CD4-positive, alpha-beta T cell (primary cell): ENCODE measurements around the gene ACAP3. TPM values are rescaled to one million over a fixed set of nuclear protein-coding genes. Genes with fewer than 3 reads are reported as not detected.
A peak's percentile ranks its signal among the peaks of the same experiment; 100 is the strongest.

Experiments used
- ATAC-seq: fragments of 200-7000 bp; cut with Tn5 transposase; one replicate; pipeline ENCODE4 v1.10.0; 2022; ENCODE audit warnings: mild to moderate bottlenecking; ENCODE audit not compliant: poor library complexity
- CTCF ChIA-PET: fragments of 350-600 bp; sonication (Branson Sonifier 250); formaldehyde crosslinking; loops from one replicate; lab custom pipeline; 2021; ENCODE audit warnings: antibody characterized with exemption, inconsistent platforms; lab: Charles Lee
- POLR2A ChIA-PET: fragments of 350-600 bp; sonication (Branson Sonifier 250); formaldehyde crosslinking; loops from one replicate; lab custom pipeline; 2021; ENCODE audit warnings: antibody characterized with exemption, inconsistent platforms; lab: Charles Lee
- DNase-seq, 14 experiments: peaks; one replicate each; pipeline ENCODE4 v3.0.0-alpha.2; 2013 to 2020; ENCODE audit warnings: mixed read lengths in 2 of 14
- H3K27ac ChIP-seq, 2 donors: one replicate each; pipeline versions ENCODE4 v1.5.1 to v1.7.0; 2013; ENCODE audit warnings: low read length in 2 of 2, low read depth in 1 of 2, mild to moderate bottlenecking in 1 of 2
- H3K27me3 ChIP-seq, 2 experiments: 1 replicate in 1 of 2; 2 replicates in 1 of 2; pipeline versions ENCODE4 v1.6.1 to v1.7.0; 2013; ENCODE audit warnings: low read length in 2 of 2, control low read depth in 1 of 2, mild to moderate bottlenecking in 1 of 2, moderate library complexity in 1 of 2; ENCODE audit not compliant: insufficient read depth in 2 of 2, control insufficient read depth in 1 of 2
- H3K36me3 ChIP-seq: one replicate; pipeline ENCODE4 v1.6.1; 2013; ENCODE audit warnings: low read length, control low read depth; ENCODE audit not compliant: insufficient read depth
- H3K4me1 ChIP-seq: one replicate; pipeline ENCODE4 v1.6.1; 2013; ENCODE audit warnings: low read length, control low read depth; ENCODE audit not compliant: insufficient read depth
- H3K4me3 ChIP-seq: one replicate; pipeline ENCODE4 v1.5.1; 2013; ENCODE audit warnings: mild to moderate bottlenecking, low read length, moderate library complexity
- H3K9me3 ChIP-seq, 2 experiments: 1 replicate in 1 of 2; 2 replicates in 1 of 2; pipeline versions ENCODE4 v1.6.1 to v1.7.0; 2013; ENCODE audit warnings: low read length in 2 of 2, mild to moderate bottlenecking in 2 of 2, control low read depth in 1 of 2, moderate library complexity in 1 of 2; ENCODE audit not compliant: control insufficient read depth in 1 of 2, insufficient read depth in 1 of 2
- H3K27ac Mint-ChIP-seq: one replicate; pipeline ENCODE4 v1.8.0; 2020; ENCODE audit warnings: mixed read lengths
- H3K27me3 Mint-ChIP-seq: one replicate; pipeline ENCODE4 v1.8.0; 2021; ENCODE audit warnings: mixed read lengths
- H3K36me3 Mint-ChIP-seq: one replicate; pipeline ENCODE4 v1.8.0; 2021; ENCODE audit warnings: low read depth, mixed read lengths
- H3K4me1 Mint-ChIP-seq: one replicate; pipeline ENCODE4 v1.8.0; 2021; ENCODE audit warnings: low read depth, mixed read lengths
- H3K4me3 Mint-ChIP-seq: one replicate; pipeline ENCODE4 v1.8.0; 2020; ENCODE audit warnings: mild to moderate bottlenecking, mixed read lengths
- H3K9me3 Mint-ChIP-seq: one replicate; pipeline ENCODE4 v1.8.0; 2020; ENCODE audit warnings: mixed read lengths
- intact Hi-C, 2 experiments: fragments of 100-400 bp; cut with DNase I in 1 of 2; cut with micrococcal nuclease in 1 of 2; formaldehyde crosslinking; loops; one replicate each; pipeline versions ENCODE4 v1.15.1 to v1.9.0; 2023 to 2025; cut with DNase I, micrococcal nuclease
- total RNA-seq, 174 experiments: library from RNA in 2 of 174; stranded (reverse) in 2 of 174; gene quantifications; one replicate each; pipeline ENCODE4 v1.2.3 and lab custom pipeline; 2021 to 2026
- TF ChIP-seq, protein P1 (sequence below): fragments of 200-600 bp; IDR thresholded peaks from one replicate; pipeline ENCODE4 v1.8.0; 2022; ENCODE audit warnings: antibody characterized with exemption, mild to moderate bottlenecking

ACAP3 gene
- total RNA-seq, 2 experiments from 2014 or later: 45.3 to 46.4 TPM

DNA sequence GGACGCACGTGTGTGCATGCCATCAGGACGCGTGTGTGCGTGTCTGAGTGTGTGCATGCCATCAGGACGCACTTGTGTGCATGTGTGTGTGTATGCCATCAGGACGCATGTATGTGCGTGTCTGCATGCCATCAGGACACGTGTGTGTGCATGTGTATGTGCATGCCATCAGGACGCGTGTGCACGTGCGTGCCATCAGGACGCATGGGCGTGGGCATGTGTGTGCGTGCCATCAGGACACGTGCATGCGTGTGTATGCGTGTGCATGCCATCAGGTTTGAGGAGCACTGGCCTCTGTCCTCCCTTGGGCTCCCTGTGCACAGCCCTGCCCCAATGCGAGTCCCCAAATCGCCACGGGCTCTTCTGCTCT, 48.6 kb downstream of the ACAP3 start:
- no peak for DNase-seq
- no peak overlapping the region for H3K4me3 ChIP-seq
- H3K9me3 ChIP-seq: no peaks in the 10 kb centered on the region
- ChIA-PET CTCF (no interaction called here), POLR2A (no interaction called here)
- Mint-ChIP-seq H3K27ac (no peak overlapping the region), H3K9me3 (no peaks in the 10 kb centered on the region), H3K36me3 (peaks cover 57% of the 10 kb centered on the region), H3K4me3 (no peak overlapping the region), H3K4me1 (peaks cover 13% of the 10 kb centered on the region), H3K27me3 (no peaks in the 10 kb centered on the region)
- TF ChIP-seq, protein P1, sequence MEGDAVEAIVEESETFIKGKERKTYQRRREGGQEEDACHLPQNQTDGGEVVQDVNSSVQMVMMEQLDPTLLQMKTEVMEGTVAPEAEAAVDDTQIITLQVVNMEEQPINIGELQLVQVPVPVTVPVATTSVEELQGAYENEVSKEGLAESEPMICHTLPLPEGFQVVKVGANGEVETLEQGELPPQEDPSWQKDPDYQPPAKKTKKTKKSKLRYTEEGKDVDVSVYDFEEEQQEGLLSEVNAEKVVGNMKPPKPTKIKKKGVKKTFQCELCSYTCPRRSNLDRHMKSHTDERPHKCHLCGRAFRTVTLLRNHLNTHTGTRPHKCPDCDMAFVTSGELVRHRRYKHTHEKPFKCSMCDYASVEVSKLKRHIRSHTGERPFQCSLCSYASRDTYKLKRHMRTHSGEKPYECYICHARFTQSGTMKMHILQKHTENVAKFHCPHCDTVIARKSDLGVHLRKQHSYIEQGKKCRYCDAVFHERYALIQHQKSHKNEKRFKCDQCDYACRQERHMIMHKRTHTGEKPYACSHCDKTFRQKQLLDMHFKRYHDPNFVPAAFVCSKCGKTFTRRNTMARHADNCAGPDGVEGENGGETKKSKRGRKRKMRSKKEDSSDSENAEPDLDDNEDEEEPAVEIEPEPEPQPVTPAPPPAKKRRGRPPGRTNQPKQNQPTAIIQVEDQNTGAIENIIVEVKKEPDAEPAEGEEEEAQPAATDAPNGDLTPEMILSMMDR: no peak
- peaks cover 69% of the 10 kb centered on the region for H3K36me3 ChIP-seq
- no peaks in the 10 kb centered on the region for H3K27me3 ChIP-seq
- ATAC-seq: no peak
- no peak overlapping the region for H3K27ac ChIP-seq
- intact Hi-C loops: no loop called here
- peaks cover 18% of the 10 kb centered on the region for H3K4me1 ChIP-seq

DNA sequence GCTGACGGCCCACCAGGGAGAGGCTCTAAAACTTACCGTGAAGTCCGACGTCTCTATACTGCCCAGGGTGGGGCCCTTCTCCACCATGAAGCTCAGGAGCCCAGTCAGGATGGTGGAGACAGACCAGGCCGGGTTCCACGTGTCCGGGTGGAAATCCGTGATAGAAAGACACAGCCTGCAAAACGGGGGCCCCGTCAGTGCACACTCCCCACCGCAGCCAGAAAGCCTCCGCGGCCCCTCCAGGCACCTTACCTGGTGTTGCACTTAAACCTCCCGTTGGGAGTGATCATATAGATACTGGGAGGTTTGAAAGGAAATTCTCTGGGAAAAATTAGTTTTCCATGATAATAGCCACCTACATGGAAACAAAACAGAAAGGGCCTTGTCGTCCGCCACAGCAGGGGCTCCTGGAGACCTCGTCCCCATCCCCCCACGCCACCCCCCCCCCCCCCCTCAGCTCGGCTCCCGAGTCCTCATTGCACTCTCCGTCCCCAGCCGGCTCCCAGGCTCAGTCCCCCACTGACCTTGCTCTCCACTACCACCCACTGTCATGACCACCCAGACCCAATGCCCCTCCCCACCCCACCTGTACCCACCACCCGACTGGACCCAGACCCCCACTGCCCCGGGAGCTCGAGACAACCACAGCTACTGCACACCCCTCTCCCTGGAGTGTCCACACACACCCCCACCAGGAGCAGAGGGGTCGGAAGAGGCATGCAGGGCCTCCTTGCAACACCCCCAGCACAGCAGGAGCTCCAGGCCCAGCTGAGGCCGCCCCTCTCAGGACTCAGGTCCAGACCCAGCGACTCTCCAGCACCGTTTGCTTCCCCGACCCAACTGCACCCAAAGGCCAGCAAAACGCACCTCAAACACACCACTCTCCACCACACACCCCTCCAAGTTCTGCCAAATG, 50.5 kb downstream of the ACAP3 start:
- H3K36me3 Mint-ChIP-seq: peaks cover 56% of the 10 kb centered on the region
- Histone ChIP-seq H3K27me3 (no peaks in the 10 kb centered on the region), H3K36me3 (peaks cover 62% of the 10 kb centered on the region), H3K4me1 (peaks cover 18% of the 10 kb centered on the region), H3K27ac (no peak overlapping the region), H3K4me3 (no peak overlapping the region), H3K9me3 (no peaks in the 10 kb centered on the region)
- no peak overlapping the region for H3K4me3 Mint-ChIP-seq
- intact Hi-C loops: no loop called here
- TF ChIP-seq, protein P1: no peak
- DNase-seq (peak in 1 of 14 experiments; percentile 27), ATAC-seq (no peak)
- POLR2A ChIA-PET: no interaction called here
- peaks cover 13% of the 10 kb centered on the region for H3K4me1 Mint-ChIP-seq
- H3K27me3 Mint-ChIP-seq: no peaks in the 10 kb centered on the region
- H3K27ac Mint-ChIP-seq: no peak overlapping the region
- CTCF ChIA-PET: no interaction called here
- no peaks in the 10 kb centered on the region for H3K9me3 Mint-ChIP-seq

DNA sequence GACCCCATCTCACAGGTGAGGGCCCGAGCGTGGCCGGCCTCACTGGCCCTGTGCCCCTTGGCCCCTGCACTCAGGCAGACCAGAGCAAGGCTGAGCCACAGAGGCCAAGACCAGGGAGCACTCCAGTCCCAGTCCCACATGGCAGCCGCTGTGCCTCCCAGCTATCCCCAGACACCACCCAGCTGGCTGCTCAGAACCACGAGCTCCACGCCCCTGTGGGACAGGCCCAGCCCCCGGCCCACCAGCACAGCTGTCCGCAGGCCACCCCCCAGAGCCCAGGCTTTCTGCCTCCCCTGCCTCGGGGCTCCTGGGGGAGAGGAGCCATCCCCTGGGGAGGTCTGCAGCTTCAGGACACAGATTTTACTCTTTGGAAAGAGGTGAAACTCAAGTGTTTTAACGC, 52.1 kb downstream of the ACAP3 start:
- Histone ChIP-seq H3K4me1 (peaks cover 17% of the 10 kb centered on the region), H3K27ac (no peak overlapping the region), H3K4me3 (no peak overlapping the region), H3K36me3 (peaks cover 52% of the 10 kb centered on the region), H3K9me3 (no peaks in the 10 kb centered on the region), H3K27me3 (no peaks in the 10 kb centered on the region)
- intact Hi-C loops: no loop called here
- peaks cover 49% of the 10 kb centered on the region for H3K36me3 Mint-ChIP-seq
- no peak overlapping the region for H3K27ac Mint-ChIP-seq
- POLR2A ChIA-PET: interaction anchor here (1.3 kb wide), 1 partner anchor 18 kb away, joined by 3 read pairs; the partner anchor contains the start of gene UBE2J2
- peaks cover 6% of the 10 kb centered on the region for H3K4me1 Mint-ChIP-seq
- TF ChIP-seq, protein P1: no peak
- no peak for ATAC-seq
- no peaks in the 10 kb centered on the region for H3K9me3 Mint-ChIP-seq
- CTCF ChIA-PET: no interaction called here
- no peaks in the 10 kb centered on the region for H3K27me3 Mint-ChIP-seq
- no peak overlapping the region for H3K4me3 Mint-ChIP-seq
- DNase-seq: no peak
